H1 (cell line): Measurements from ENCODE around the gene ELOVL6. TPM values are rescaled to one million over a fixed set of nuclear protein-coding genes. Genes with fewer than 3 reads are reported as not detected.

Experiments
- FOSL1 ChIP-seq: IDR thresholded peaks from 2 replicates; pipeline ENCODE4 v1.6.1; 2011; ENCODE audit warnings: mild to moderate bottlenecking, low read depth, low read length, moderate library complexity; ENCODE audit not compliant: insufficient read depth
- HDAC2 ChIP-seq, 2 experiments: fragments of 300-600 bp in 1 of 2; sonication (generic) in 1 of 2; IDR thresholded peaks; 2 replicates each; pipeline ENCODE4 v1.6.1; 2011 to 2012; ENCODE audit warnings: low read depth in 2 of 2, low read length in 2 of 2, mild to moderate bottlenecking in 2 of 2, moderate library complexity in 2 of 2, borderline replicate concordance in 1 of 2, inconsistent platforms in 1 of 2
- JUN ChIP-seq: IDR thresholded peaks from 2 replicates; pipeline ENCODE4 v1.6.1; 2011; ENCODE audit warnings: low read depth, mild to moderate bottlenecking, improper control_type of control experiment, low read length
- POU5F1 ChIP-seq: IDR thresholded peaks from 2 replicates; pipeline ENCODE4 v1.6.1; 2011; ENCODE audit warnings: low read depth, mild to moderate bottlenecking, low read length, moderate library complexity
- RAD21 ChIP-seq, 2 experiments: IDR thresholded peaks in 1 of 2; conservative IDR thresholded peaks in 1 of 2; 2 replicates each; pipeline ENCODE4 v1.6.1; 2011; ENCODE audit warnings: low read depth in 2 of 2, low read length in 2 of 2, improper control_type of control experiment in 1 of 2, inconsistent platforms in 1 of 2, mild to moderate bottlenecking in 1 of 2, moderate library complexity in 1 of 2
- RBBP5 ChIP-seq: IDR thresholded peaks from 2 replicates; pipeline ENCODE4 v1.7.1; 2012; ENCODE audit warnings: low read depth, mild to moderate bottlenecking, inconsistent platforms, low read length, moderate library complexity, borderline replicate concordance
- RFX5 ChIP-seq: IDR thresholded peaks from 2 replicates; pipeline ENCODE4 v1.6.1; 2011; ENCODE audit warnings: low read depth, low read length, improper control_type of control experiment, borderline replicate concordance
- TAF1 ChIP-seq: IDR thresholded peaks from 2 replicates; pipeline ENCODE4 v1.6.1; 2011; ENCODE audit warnings: mild to moderate bottlenecking, low read depth, low read length
- TBP ChIP-seq: IDR thresholded peaks from 2 replicates; pipeline ENCODE4 v1.6.1; 2011; ENCODE audit warnings: low read depth, low read length, improper control_type of control experiment
- polyA plus RNA-seq, 7 experiments: library from polyadenylated mRNA; depleted of rRNA in 3 of 7; stranded (reverse) in 5 of 7; unstranded in 2 of 7; fragments of >200 nt in 5 of 7; fragments of 200-250 nt in 2 of 7; gene quantifications; 1 replicate in 5 of 7; 2 replicates in 1 of 7; 4 replicates in 1 of 7; pipeline versions ENCODE4 v1.2.1 to v1.2.3, GENCODE V29; 2011 to 2013; ENCODE audit warnings: missing spikeins in 2 of 7, mixed read lengths in 2 of 7
- total RNA-seq: library from RNA; stranded (reverse); fragmentation: NEBNext Ultra II Directional; extraction: Animal tissue kit (Norgen Biotek cat#: 25700); gene quantifications from 2 replicates; pipeline ENCODE4 v1.2.1, GENCODE V29; 2021
- TF ChIP-seq, protein P1 (sequence below): fragments of 300-600 bp; sonication (generic); IDR thresholded peaks from 2 replicates; pipeline ENCODE4 v1.7.1; 2012; ENCODE audit warnings: low read length, moderate library complexity, mild to moderate bottlenecking, inconsistent platforms; ENCODE audit not compliant: insufficient replicate concordance
- TF ChIP-seq, protein P2 (sequence below): IDR thresholded peaks from 2 replicates; pipeline ENCODE4 v1.6.1; 2012; ENCODE audit warnings: inconsistent platforms

The ELOVL6 gene
- total and polyA plus RNA-seq, 2 of the 8 experiments (the other 6 are each of a cell fraction or from before 2014, with no cell fraction given) = 27.8 to 86.6 TPM

DNA sequence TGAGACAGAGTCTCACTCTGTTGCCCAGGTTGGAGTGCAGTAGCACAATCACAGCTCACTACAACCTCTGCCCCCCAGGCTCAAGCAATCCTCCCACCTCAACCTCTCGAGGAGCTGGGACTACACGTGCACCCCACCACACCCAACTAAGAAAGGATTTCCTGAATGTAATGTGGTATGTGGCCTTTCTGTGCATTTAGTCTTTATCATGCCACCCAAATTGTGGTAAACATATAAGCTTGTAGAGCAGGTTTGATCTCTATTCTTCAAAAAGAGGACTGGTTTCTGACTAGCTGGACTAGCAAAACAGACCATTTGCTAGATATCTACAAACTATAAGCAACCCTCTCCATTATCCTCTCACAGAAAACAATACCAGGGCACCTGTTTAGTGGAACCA is 33.6 kb downstream of the ELOVL6 start (continued):
- TF ChIP-seq, protein P1, sequence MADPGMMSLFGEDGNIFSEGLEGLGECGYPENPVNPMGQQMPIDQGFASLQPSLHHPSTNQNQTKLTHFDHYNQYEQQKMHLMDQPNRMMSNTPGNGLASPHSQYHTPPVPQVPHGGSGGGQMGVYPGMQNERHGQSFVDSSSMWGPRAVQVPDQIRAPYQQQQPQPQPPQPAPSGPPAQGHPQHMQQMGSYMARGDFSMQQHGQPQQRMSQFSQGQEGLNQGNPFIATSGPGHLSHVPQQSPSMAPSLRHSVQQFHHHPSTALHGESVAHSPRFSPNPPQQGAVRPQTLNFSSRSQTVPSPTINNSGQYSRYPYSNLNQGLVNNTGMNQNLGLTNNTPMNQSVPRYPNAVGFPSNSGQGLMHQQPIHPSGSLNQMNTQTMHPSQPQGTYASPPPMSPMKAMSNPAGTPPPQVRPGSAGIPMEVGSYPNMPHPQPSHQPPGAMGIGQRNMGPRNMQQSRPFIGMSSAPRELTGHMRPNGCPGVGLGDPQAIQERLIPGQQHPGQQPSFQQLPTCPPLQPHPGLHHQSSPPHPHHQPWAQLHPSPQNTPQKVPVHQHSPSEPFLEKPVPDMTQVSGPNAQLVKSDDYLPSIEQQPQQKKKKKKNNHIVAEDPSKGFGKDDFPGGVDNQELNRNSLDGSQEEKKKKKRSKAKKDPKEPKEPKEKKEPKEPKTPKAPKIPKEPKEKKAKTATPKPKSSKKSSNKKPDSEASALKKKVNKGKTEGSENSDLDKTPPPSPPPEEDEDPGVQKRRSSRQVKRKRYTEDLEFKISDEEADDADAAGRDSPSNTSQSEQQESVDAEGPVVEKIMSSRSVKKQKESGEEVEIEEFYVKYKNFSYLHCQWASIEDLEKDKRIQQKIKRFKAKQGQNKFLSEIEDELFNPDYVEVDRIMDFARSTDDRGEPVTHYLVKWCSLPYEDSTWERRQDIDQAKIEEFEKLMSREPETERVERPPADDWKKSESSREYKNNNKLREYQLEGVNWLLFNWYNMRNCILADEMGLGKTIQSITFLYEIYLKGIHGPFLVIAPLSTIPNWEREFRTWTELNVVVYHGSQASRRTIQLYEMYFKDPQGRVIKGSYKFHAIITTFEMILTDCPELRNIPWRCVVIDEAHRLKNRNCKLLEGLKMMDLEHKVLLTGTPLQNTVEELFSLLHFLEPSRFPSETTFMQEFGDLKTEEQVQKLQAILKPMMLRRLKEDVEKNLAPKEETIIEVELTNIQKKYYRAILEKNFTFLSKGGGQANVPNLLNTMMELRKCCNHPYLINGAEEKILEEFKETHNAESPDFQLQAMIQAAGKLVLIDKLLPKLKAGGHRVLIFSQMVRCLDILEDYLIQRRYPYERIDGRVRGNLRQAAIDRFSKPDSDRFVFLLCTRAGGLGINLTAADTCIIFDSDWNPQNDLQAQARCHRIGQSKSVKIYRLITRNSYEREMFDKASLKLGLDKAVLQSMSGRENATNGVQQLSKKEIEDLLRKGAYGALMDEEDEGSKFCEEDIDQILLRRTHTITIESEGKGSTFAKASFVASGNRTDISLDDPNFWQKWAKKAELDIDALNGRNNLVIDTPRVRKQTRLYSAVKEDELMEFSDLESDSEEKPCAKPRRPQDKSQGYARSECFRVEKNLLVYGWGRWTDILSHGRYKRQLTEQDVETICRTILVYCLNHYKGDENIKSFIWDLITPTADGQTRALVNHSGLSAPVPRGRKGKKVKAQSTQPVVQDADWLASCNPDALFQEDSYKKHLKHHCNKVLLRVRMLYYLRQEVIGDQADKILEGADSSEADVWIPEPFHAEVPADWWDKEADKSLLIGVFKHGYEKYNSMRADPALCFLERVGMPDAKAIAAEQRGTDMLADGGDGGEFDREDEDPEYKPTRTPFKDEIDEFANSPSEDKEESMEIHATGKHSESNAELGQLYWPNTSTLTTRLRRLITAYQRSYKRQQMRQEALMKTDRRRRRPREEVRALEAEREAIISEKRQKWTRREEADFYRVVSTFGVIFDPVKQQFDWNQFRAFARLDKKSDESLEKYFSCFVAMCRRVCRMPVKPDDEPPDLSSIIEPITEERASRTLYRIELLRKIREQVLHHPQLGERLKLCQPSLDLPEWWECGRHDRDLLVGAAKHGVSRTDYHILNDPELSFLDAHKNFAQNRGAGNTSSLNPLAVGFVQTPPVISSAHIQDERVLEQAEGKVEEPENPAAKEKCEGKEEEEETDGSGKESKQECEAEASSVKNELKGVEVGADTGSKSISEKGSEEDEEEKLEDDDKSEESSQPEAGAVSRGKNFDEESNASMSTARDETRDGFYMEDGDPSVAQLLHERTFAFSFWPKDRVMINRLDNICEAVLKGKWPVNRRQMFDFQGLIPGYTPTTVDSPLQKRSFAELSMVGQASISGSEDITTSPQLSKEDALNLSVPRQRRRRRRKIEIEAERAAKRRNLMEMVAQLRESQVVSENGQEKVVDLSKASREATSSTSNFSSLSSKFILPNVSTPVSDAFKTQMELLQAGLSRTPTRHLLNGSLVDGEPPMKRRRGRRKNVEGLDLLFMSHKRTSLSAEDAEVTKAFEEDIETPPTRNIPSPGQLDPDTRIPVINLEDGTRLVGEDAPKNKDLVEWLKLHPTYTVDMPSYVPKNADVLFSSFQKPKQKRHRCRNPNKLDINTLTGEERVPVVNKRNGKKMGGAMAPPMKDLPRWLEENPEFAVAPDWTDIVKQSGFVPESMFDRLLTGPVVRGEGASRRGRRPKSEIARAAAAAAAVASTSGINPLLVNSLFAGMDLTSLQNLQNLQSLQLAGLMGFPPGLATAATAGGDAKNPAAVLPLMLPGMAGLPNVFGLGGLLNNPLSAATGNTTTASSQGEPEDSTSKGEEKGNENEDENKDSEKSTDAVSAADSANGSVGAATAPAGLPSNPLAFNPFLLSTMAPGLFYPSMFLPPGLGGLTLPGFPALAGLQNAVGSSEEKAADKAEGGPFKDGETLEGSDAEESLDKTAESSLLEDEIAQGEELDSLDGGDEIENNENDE = no peak
- TF ChIP-seq RBBP5 (no peak), JUN (no peak), RFX5 (no peak), FOSL1 (no peak), RAD21 (IDR thresholded peaks at IDR 0.05 in 1 of 2, conservative IDR thresholded peaks at IDR 0.05 in 1 of 2; ENCODE audit: low read depth in 2 of 2, low read length in 2 of 2) (no peak), TBP (no peak), TAF1 (no peak), POU5F1 (no peak), HDAC2 (IDR thresholded peaks at IDR 0.05; ENCODE audit: borderline replicate concordance in 1 of 2, low read depth in 2 of 2, low read length in 2 of 2) (no peak)
- TF ChIP-seq, protein P2, sequence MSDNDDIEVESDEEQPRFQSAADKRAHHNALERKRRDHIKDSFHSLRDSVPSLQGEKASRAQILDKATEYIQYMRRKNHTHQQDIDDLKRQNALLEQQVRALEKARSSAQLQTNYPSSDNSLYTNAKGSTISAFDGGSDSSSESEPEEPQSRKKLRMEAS = no peak
